GM19099 (cell line): Measurements from ENCODE around the gene FGF8.

ENCODE experiments used
- POLR2A ChIP-seq: IDR thresholded peaks from 3 replicates; pipeline ENCODE4 v1.6.1; 2011; ENCODE audit warnings: low read depth; ENCODE audit not compliant: insufficient read length; ENCODE audit errors: extremely low read depth

Gene FGF8

DNA sequence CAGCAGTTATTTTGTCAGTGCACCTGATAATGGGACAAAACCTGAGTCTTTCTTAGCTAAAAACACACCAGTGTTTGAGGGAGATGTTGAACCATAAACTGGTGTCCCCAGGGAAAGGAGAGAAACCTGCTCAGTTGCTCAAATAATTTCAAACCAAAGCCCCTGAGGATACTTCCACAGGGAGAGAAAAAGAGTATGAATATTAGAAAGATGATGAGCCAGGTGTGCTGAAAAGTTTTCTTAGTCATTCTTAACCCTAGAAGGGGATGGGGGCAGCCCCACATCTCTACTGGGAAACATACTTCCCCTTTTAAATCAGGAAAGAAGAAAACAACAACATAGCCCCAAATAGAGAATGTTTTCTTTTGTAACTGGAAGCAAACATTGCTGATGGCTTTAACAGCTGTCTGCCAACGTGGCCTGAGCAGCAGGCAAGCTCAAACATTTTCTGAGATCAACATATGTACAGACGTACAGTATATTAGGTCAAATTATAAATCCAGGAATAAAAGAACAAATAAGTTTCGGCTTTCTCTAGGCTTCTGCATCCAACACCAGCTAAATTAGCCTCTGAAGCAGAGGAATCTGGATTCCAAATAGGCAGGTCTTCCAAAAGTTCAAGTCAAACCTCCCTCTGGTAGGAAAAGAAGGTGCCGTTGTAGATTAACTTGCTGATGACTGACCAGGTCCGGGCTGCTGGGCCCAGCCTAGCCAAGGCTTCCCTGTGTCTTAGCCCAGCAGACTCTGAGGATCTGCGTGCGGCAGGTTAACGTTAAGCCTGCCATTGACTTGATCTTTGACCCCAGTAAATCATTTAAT lies 50.4 kb downstream of the FGF8 start:
- no peak for TF ChIP-seq POLR2A

GRCh38 chr10:101724446-101724845 lies 51.5 kb downstream of the FGF8 start:
- no peak for TF ChIP-seq POLR2A

GRCh38 chr10:101723176-101723575 lies 52.7 kb downstream of the FGF8 start:
- no peak for TF ChIP-seq POLR2A

DNA sequence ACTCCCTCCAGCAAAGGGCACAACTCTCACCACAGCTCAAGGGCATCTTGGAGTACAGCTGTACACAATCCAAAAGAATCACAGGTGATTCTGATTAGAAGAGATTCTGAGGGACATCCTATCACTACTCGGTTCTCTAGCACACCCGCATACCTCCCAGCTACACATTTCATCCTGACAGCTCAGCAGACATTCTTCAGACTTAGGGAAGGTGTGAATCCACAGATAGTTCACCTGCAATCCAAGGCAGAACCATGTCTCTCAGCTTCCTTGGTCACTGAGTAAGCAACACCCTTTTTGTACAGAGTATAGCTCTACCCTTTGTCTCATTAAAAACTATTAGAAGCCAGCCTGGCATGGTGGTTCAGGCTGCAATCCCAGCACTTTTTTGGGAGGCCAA lies 54.1 kb downstream of the FGF8 start:
- TF ChIP-seq POLR2A: no peak

GRCh38 chr10:101720606-101721230 lies 55.2 kb downstream of the FGF8 start:
- TF ChIP-seq POLR2A: no peak
